ENCODE data around the gene THSD1. TPM values are rescaled to one million over a fixed set of nuclear protein-coding genes. Genes with fewer than 3 reads are reported as not detected.

Gene THSD1
- total and polyA plus RNA-seq, 9 of the 15 experiments (the other 6 are each of a cell fraction or from before 2014, with no cell fraction given), result 0.01 to 0.11 (median 0.04) TPM; not detected in 2

DNA sequence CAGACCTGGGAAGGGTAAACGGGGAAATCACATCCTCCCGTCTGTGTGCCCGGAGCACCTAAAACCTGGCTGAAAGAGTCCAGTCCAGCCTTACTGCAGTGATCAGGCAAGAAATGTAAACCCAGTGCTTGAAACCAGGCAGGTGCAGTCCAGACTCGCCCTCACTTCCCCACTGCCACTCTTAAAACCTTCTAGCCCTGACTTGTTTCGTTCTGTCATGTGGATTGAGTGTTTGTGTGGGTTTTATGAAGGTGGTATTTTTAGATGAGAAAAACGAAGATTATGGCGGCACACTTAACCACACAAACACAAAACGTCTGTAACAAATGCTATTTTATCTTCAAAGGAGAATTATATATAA is 48.5 kb upstream of the THSD1 start:
- peak; percentile 11 for ATAC-seq
- WGBS (ENCODE audit: insufficient coverage, low coverage, missing lambda C conversion rate), result 0% methylated on average over 8 of the region's 8 CpGs
- Histone ChIP-seq H3K9ac (ENCODE audit: insufficient read depth in 1 of 2, low read depth in 2 of 2, low read length in 2 of 2) (peak overlapping the region; percentile 88 to 92), H3K4me3 (peak overlapping the region; percentile 77), H3K27ac (ENCODE audit: extremely low read depth, low read depth, low read length) (peak overlapping the region; percentile 82), H4K20me1 (replicated peaks; ENCODE audit: control insufficient read depth, insufficient read depth, low read length) (no peaks in the 10 kb centered on the region), H3K36me3 (ENCODE audit: control insufficient read depth, insufficient read depth, low read length) (peaks cover 24% of the 10 kb centered on the region), H3K27me3 (ENCODE audit: control insufficient read depth in 2 of 2, insufficient read depth in 2 of 2, low read length in 2 of 2) (no peaks in the 10 kb centered on the region), H2AFZ (ENCODE audit: low read depth, low read length) (peak overlapping the region; percentile 98), H3K9me3 (replicated peaks; ENCODE audit: control insufficient read depth, insufficient read depth, low read depth, low read length) (no peaks in the 10 kb centered on the region; the same call in 1 of the 2 replicates), H3K79me2 (ENCODE audit: control insufficient read depth, insufficient read depth, low read length) (peaks cover 47% of the 10 kb centered on the region), H3K9me1 (ENCODE audit: control insufficient read depth, insufficient read depth, low read length) (no peaks in the 10 kb centered on the region), H3K4me2 (ENCODE audit: insufficient read depth, low read length) (peak overlapping the region; percentile 99), H3K4me1 (replicated peaks in 1 of 2; ENCODE audit: control insufficient read depth in 2 of 2, insufficient read depth in 2 of 2, low read length in 2 of 2) (peaks cover 3 to 13% of the 10 kb centered on the region in 2 experiments; a peak in 4 of 5 replicates)
- intact Hi-C loops (cut with micrococcal nuclease) (loop anchor here (10.0 kb wide), 3 partner anchors 200 to 460 kb away; partner anchors contain the start of genes NEK3 and SUGT1), in situ Hi-C loops (cut with MboI) (no loop called here)
- CTCF ChIA-PET (ENCODE audit: low intra/inter-chr PET ratio), result no interaction called here
- POLR2A ChIA-PET, result no interaction called here
- no peak for FAIRE-seq
- DNase-seq (ENCODE audit: extremely low read depth in 1 of 4, low spot score in 3 of 4), result peak in 2 of 4 experiments; percentile 11 to 39
- no TSS peak for BruUV-seq (replicated peaks)
- TF ChIP-seq NFE2 (IDR thresholded peaks at IDR 0.05; ENCODE audit: low read depth), result 0 out of 2 replicates have a peak, but pooled peaks have one; percentile 9
- TF ChIP-seq SIN3B (IDR thresholded peaks at IDR 0.05; ENCODE audit: low read depth), result no peak

DNA sequence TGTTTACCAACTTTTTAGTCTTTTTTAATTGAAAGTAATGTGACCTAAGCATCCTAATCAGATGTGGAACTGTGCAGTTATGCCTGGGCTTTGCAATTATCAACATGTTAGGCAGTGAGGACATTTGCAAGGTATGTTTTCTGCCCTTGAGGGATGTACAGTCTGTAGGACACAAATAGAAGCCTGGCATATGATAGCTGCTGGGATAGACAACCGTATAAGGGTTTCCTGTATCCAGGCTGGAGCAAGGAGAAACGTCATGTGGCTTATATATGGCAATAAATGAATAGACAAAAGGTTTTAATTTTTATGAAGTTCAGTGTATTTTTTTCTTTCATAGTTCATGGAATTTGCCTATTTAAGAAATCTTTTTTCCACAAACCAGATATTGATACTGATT is 46.5 kb upstream of the THSD1 start:
- peaks cover 57% of the 10 kb centered on the region for H3K79me2 ChIP-seq (ENCODE audit: control insufficient read depth, insufficient read depth, low read length)
- ChIA-PET POLR2A (no interaction called here), CTCF (ENCODE audit: low intra/inter-chr PET ratio) (no interaction called here)
- H3K4me3 ChIP-seq, result no peak overlapping the region
- H3K4me1 ChIP-seq (replicated peaks in 1 of 2; ENCODE audit: control insufficient read depth in 2 of 2, insufficient read depth in 2 of 2, low read length in 2 of 2), result peaks cover 0 to 13% of the 10 kb centered on the region in 2 experiments; a peak in 4 of 5 replicates
- H3K9me1 ChIP-seq (ENCODE audit: control insufficient read depth, insufficient read depth, low read length), result no peaks in the 10 kb centered on the region
- H4K20me1 ChIP-seq (replicated peaks; ENCODE audit: control insufficient read depth, insufficient read depth, low read length), result no peaks in the 10 kb centered on the region
- ATAC-seq (no peak), FAIRE-seq (no peak), DNase-seq (ENCODE audit: extremely low read depth in 1 of 4, low spot score in 3 of 4) (no peak)
- intact Hi-C loops (cut with micrococcal nuclease) (loop anchor here (10.0 kb wide), 3 partner anchors 202 to 458 kb away; partner anchors contain the start of genes NEK3 and SUGT1), in situ Hi-C loops (cut with MboI) (no loop called here)
- no TSS peak for BruUV-seq (replicated peaks)
- no peak overlapping the region for H3K27ac ChIP-seq (ENCODE audit: extremely low read depth, low read depth, low read length)
- H3K36me3 ChIP-seq (ENCODE audit: control insufficient read depth, insufficient read depth, low read length), result peaks cover 22% of the 10 kb centered on the region; the same call in 2 of the 3 replicates
- 43% methylated on average over 2 of the region's 2 CpGs for WGBS (ENCODE audit: insufficient coverage, low coverage, missing lambda C conversion rate)
- H2AFZ ChIP-seq (ENCODE audit: low read depth, low read length), result no peak overlapping the region
- no peak overlapping the region for H3K4me2 ChIP-seq (ENCODE audit: insufficient read depth, low read length)
- H3K27me3 ChIP-seq (ENCODE audit: control insufficient read depth in 2 of 2, insufficient read depth in 2 of 2, low read length in 2 of 2), result no peaks in the 10 kb centered on the region
- H3K9ac ChIP-seq (ENCODE audit: insufficient read depth in 1 of 2, low read depth in 2 of 2, low read length in 2 of 2), result no peak overlapping the region
- no peaks in the 10 kb centered on the region; the same call in 1 of the 2 replicates for H3K9me3 ChIP-seq (replicated peaks; ENCODE audit: control insufficient read depth, insufficient read depth, low read depth, low read length)
- TF ChIP-seq, protein P1, sequence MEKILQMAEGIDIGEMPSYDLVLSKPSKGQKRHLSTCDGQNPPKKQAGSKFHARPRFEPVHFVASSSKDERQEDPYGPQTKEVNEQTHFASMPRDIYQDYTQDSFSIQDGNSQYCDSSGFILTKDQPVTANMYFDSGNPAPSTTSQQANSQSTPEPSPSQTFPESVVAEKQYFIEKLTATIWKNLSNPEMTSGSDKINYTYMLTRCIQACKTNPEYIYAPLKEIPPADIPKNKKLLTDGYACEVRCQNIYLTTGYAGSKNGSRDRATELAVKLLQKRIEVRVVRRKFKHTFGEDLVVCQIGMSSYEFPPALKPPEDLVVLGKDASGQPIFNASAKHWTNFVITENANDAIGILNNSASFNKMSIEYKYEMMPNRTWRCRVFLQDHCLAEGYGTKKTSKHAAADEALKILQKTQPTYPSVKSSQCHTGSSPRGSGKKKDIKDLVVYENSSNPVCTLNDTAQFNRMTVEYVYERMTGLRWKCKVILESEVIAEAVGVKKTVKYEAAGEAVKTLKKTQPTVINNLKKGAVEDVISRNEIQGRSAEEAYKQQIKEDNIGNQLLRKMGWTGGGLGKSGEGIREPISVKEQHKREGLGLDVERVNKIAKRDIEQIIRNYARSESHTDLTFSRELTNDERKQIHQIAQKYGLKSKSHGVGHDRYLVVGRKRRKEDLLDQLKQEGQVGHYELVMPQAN (IDR thresholded peaks at IDR 0.05; ENCODE audit: borderline replicate concordance), result no peak
- no peak for TF ChIP-seq TAF1 (IDR thresholded peaks at IDR 0.05; ENCODE audit: control insufficient read depth, extremely low read depth, insufficient read depth, low read length, severe bottlenecking)
- TF ChIP-seq PURB (CRISPR knock-in tag; IDR thresholded peaks at IDR 0.05; ENCODE audit: low read depth), result no peak
- TF ChIP-seq, protein P2, sequence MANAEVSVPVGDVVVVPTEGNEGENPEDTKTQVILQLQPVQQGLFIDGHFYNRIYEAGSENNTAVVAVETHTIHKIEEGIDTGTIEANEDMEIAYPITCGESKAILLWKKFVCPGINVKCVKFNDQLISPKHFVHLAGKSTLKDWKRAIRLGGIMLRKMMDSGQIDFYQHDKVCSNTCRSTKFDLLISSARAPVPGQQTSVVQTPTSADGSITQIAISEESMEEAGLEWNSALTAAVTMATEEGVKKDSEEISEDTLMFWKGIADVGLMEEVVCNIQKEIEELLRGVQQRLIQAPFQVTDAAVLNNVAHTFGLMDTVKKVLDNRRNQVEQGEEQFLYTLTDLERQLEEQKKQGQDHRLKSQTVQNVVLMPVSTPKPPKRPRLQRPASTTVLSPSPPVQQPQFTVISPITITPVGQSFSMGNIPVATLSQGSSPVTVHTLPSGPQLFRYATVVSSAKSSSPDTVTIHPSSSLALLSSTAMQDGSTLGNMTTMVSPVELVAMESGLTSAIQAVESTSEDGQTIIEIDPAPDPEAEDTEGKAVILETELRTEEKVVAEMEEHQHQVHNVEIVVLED (CRISPR knock-in tag; IDR thresholded peaks at IDR 0.05), result no peak
- no peak for TF ChIP-seq TAF15 (IDR thresholded peaks at IDR 0.05; ENCODE audit: low read depth, low read length)
- no peak for TF ChIP-seq KAT2B (IDR thresholded peaks at IDR 0.05; ENCODE audit: low read depth, low read length)
- TF ChIP-seq, protein P3, sequence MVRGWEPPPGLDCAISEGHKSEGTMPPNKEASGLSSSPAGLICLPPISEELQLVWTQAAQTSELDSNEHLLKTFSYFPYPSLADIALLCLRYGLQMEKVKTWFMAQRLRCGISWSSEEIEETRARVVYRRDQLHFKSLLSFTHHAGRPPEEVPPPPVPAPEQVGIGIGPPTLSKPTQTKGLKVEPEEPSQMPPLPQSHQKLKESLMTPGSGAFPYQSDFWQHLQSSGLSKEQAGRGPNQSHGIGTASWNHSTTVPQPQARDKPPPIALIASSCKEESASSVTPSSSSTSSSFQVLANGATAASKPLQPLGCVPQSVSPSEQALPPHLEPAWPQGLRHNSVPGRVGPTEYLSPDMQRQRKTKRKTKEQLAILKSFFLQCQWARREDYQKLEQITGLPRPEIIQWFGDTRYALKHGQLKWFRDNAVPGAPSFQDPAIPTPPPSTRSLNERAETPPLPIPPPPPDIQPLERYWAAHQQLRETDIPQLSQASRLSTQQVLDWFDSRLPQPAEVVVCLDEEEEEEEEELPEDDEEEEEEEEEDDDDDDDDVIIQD (CRISPR knock-in tag; IDR thresholded peaks at IDR 0.05), result no peak
- TF ChIP-seq ZNF253 (CRISPR knock-in tag; conservative IDR thresholded peaks at IDR 0.05), result no peak

All from K562 (cell line).